PC-9 (cell line): ENCODE results near the gene ZNF625. TPM values are rescaled to one million over a fixed set of nuclear protein-coding genes. Genes with fewer than 3 reads are reported as not detected.

Experiments used
- BruUV-seq: library from RNA; stranded (reverse); fragments of 400-500 nt; replicated peaks from 2 replicates; lab custom pipeline; 2021; lab: Mats Ljungman, UMichigan
- CTCF ChIA-PET: fragments of 300-600 bp; sonication (Branson Sonifier 250); formaldehyde crosslinking; loops from one replicate; lab custom pipeline; 2022; ENCODE audit warnings: antibody characterized with exemption; lab: Charles Lee
- POLR2A ChIA-PET: fragments of 300-600 bp; sonication (Branson Sonifier 250); formaldehyde crosslinking; loops from one replicate; lab custom pipeline; 2022; ENCODE audit warnings: antibody characterized with exemption; ENCODE audit not compliant: unreplicated experiment; lab: Charles Lee
- DNase-seq, 2 experiments: peaks; one replicate each; pipeline versions ENCODE4 v3.0.0 to v3.0.0-alpha.2; 2015 to 2022; ENCODE audit warnings: mixed read lengths in 1 of 2
- H2AFZ ChIP-seq: fragments of 200-600 bp; sonication (generic); 2 replicates; pipeline ENCODE4 v1.8.1; 2017; ENCODE audit warnings: antibody characterized with exemption
- H3F3A ChIP-seq: fragments of 200-600 bp; sonication (generic); 2 replicates; pipeline ENCODE4 v1.8.1; 2017; ENCODE audit warnings: antibody characterized with exemption, mild to moderate bottlenecking, low read depth; ENCODE audit not compliant: insufficient read depth
- H3K27ac ChIP-seq: fragments of 200-600 bp; sonication (generic); 2 replicates; pipeline ENCODE4 v1.6.1; 2016; ENCODE audit warnings: mixed run types
- H3K27me3 ChIP-seq: fragments of 200-600 bp; sonication (generic); 2 replicates; pipeline ENCODE4 v1.6.1; 2016; ENCODE audit warnings: low read depth, mixed run types; ENCODE audit not compliant: insufficient read depth
- H3K36me3 ChIP-seq: fragments of 200-600 bp; sonication (generic); 2 replicates; pipeline ENCODE4 v1.6.1; 2016; ENCODE audit warnings: low read depth, mixed run types
- H3K4me1 ChIP-seq: fragments of 200-600 bp; sonication (generic); replicated peaks from 2 replicates; pipeline ENCODE4 v1.6.1; 2016; ENCODE audit warnings: mixed run types; ENCODE audit not compliant: insufficient read depth
- H3K4me2 ChIP-seq: fragments of 200-600 bp; sonication (generic); 2 replicates; pipeline ENCODE4 v1.6.1; 2017; ENCODE audit warnings: mixed run types
- H3K4me3 ChIP-seq: fragments of 200-600 bp; sonication (generic); 2 replicates; pipeline ENCODE4 v1.6.1; 2016; ENCODE audit warnings: mixed run types
- H3K79me2 ChIP-seq: fragments of 200-600 bp; sonication (generic); 2 replicates; pipeline ENCODE4 v1.6.1; 2017; ENCODE audit warnings: low read depth, mixed run types
- H3K9me2 ChIP-seq: fragments of 200-600 bp; sonication (generic); 2 replicates; pipeline ENCODE4 v1.8.1; 2017; ENCODE audit warnings: mild to moderate bottlenecking; ENCODE audit not compliant: insufficient read depth
- H3K9me3 ChIP-seq: fragments of 200-600 bp; sonication (generic); 2 replicates; pipeline ENCODE4 v1.8.1; 2016; ENCODE audit warnings: low read depth; ENCODE audit not compliant: insufficient read depth
- H4K20me1 ChIP-seq: fragments of 200-600 bp; sonication (generic); 2 replicates; pipeline ENCODE4 v1.8.1; 2017; ENCODE audit not compliant: insufficient read depth
- CTCF ChIP-seq: fragments of 200-600 bp; sonication (generic); conservative IDR thresholded peaks from 2 replicates; pipeline ENCODE4 v1.6.1; 2017; ENCODE audit warnings: mixed run types, antibody characterized with exemption, mild to moderate bottlenecking, moderate library complexity
- EZH2 ChIP-seq: fragments of 200-600 bp; sonication (generic); IDR thresholded peaks from 2 replicates; pipeline ENCODE4 v1.8.0; 2017; ENCODE audit warnings: antibody characterized with exemption, low read depth
- intact Hi-C: fragments of 100-400 bp; cut with micrococcal nuclease; formaldehyde crosslinking; loops from one replicate; pipeline ENCODE4 v1.10.0; 2022; ENCODE audit not compliant: unreplicated experiment
- total RNA-seq: library from RNA; stranded (reverse); gene quantifications from 2 replicates; pipeline ENCODE4 v1.2.3, GENCODE V29; 2021

ZNF625 gene
- total RNA-seq, 1 experiment from 2014 or later, result 6.4 TPM

DNA sequence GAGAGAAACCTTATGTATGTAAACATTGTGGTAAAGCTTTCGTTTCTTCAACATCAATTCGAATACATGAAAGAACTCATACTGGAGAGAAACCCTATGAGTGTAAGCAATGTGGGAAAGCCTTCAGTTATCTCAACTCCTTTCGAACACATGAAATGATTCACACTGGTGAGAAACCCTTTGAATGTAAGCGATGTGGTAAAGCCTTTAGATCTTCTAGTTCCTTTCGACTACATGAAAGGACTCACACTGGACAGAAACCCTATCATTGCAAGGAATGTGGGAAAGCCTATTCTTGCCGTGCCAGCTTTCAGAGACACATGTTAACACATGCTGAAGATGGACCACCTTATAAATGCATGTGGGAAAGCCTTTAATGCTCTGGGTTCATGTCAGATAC, 31.1 kb upstream of the ZNF625 start:
- H3K4me3 ChIP-seq, result no peak overlapping the region
- peaks cover 59% of the 10 kb centered on the region for H3K36me3 ChIP-seq
- H3K4me1 ChIP-seq, result no peaks in the 10 kb centered on the region
- ChIA-PET POLR2A (no interaction called here), CTCF (no interaction called here)
- no TSS peak for BruUV-seq
- TF ChIP-seq EZH2, result no peak
- no peak for TF ChIP-seq CTCF
- H2AFZ ChIP-seq, result no peak overlapping the region
- no peaks in the 10 kb centered on the region for H3K9me2 ChIP-seq
- peaks cover 73% of the 10 kb centered on the region for H3K9me3 ChIP-seq
- H3F3A ChIP-seq, result no peaks in the 10 kb centered on the region
- H3K4me2 ChIP-seq, result no peak overlapping the region
- H4K20me1 ChIP-seq, result no peaks in the 10 kb centered on the region
- no peak overlapping the region for H3K27ac ChIP-seq
- intact Hi-C loops, result no loop called here
- no peak for DNase-seq
- no peaks in the 10 kb centered on the region for H3K79me2 ChIP-seq
- H3K27me3 ChIP-seq, result no peaks in the 10 kb centered on the region

DNA sequence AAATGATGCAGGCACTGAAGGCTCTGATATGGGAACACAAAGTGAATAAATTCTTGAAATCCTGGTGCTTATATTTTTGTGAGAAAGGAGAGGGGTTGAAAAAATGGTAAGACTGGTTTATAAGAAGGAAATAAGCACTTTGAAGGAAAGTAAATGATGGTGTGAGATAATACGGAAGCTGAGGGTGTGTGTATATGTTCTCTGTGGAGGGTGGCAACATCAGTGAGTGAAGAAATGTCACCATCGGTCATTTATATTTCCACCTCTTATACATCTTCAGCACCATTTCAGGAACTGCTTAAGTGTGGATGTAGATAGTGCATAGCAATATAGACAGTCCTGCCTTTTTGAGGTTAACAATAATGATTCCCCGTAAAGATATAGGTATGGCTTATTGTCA, 23.8 kb upstream of the ZNF625 start:
- Histone ChIP-seq H3K9me2 (no peaks in the 10 kb centered on the region), H3K9me3 (peaks cover 62% of the 10 kb centered on the region), H3K4me3 (no peak overlapping the region), H3K4me2 (no peak overlapping the region), H3K4me1 (no peaks in the 10 kb centered on the region), H4K20me1 (no peaks in the 10 kb centered on the region), H3K79me2 (0 out of 2 replicates have a peak, but pooled peaks cover 4% of the 10 kb centered on the region), H3F3A (no peaks in the 10 kb centered on the region), H3K36me3 (0 out of 2 replicates have a peak, but pooled peaks cover 18% of the 10 kb centered on the region), H3K27me3 (no peaks in the 10 kb centered on the region), H2AFZ (no peak overlapping the region), H3K27ac (no peak overlapping the region)
- DNase-seq, result no peak
- TF ChIP-seq CTCF (no peak), EZH2 (no peak)
- POLR2A ChIA-PET, result no interaction called here
- intact Hi-C loops, result no loop called here
- CTCF ChIA-PET, result no interaction called here
- BruUV-seq, result no TSS peak

GRCh38 chr19:12166626-12167025, 10.1 kb upstream of the ZNF625 start:
- POLR2A ChIA-PET, result no interaction called here
- peaks cover 9% of the 10 kb centered on the region; the same call in 1 of the 2 replicates for H3F3A ChIP-seq
- 0 out of 2 replicates have a peak, but pooled peaks cover 4% of the 10 kb centered on the region for H3K36me3 ChIP-seq
- no peak overlapping the region for H3K4me2 ChIP-seq
- no peak for DNase-seq
- peaks cover 40% of the 10 kb centered on the region for H3K79me2 ChIP-seq
- TF ChIP-seq EZH2, result no peak
- TF ChIP-seq CTCF, result no peak
- intact Hi-C loops, result no loop called here
- H3K27me3 ChIP-seq, result no peaks in the 10 kb centered on the region
- no peaks in the 10 kb centered on the region for H3K9me2 ChIP-seq
- no peak overlapping the region for H3K27ac ChIP-seq
- no peaks in the 10 kb centered on the region for H4K20me1 ChIP-seq
- no peaks in the 10 kb centered on the region for H3K9me3 ChIP-seq
- H2AFZ ChIP-seq, result no peak overlapping the region
- peaks cover 12% of the 10 kb centered on the region for H3K4me1 ChIP-seq
- H3K4me3 ChIP-seq, result no peak overlapping the region
- BruUV-seq, result no TSS peak
- CTCF ChIA-PET, result no interaction called here
